SJSA1 (cell line): Measurements from ENCODE around the gene FGD2. TPM values are rescaled to one million over a fixed set of nuclear protein-coding genes. Genes with fewer than 3 reads are reported as not detected.

Experiments used
- DNase-seq, 2 experiments: peaks; one replicate each; pipeline ENCODE4 v3.0.0-alpha.2; 2015 to 2020; ENCODE audit warnings: low spot score in 2 of 2, low read depth in 1 of 2
- H3K27ac ChIP-seq: fragments of 250-450 bp; sonication (Bioruptor Pico); 2 replicates; pipeline ENCODE4 v1.5.1; 2020; ENCODE audit warnings: mild to moderate bottlenecking, moderate library complexity
- H3K27me3 ChIP-seq: fragments of 250-450 bp; sonication (Bioruptor Pico); replicated peaks from 2 replicates; pipeline ENCODE4 v1.5.1; 2020; ENCODE audit warnings: mild to moderate bottlenecking, moderate library complexity
- H3K36me3 ChIP-seq: fragments of 250-450 bp; sonication (Bioruptor Pico); 2 replicates; pipeline ENCODE4 v1.5.1; 2020; ENCODE audit warnings: mild to moderate bottlenecking
- H3K4me1 ChIP-seq: fragments of 250-450 bp; sonication (Bioruptor Pico); replicated peaks from 2 replicates; pipeline ENCODE4 v1.6.1; 2021; ENCODE audit warnings: mild to moderate bottlenecking
- H3K4me3 ChIP-seq: fragments of 250-450 bp; sonication (Bioruptor Pico); 2 replicates; pipeline ENCODE4 v1.5.1; 2020; ENCODE audit warnings: mild to moderate bottlenecking
- H3K9me3 ChIP-seq: fragments of 250-450 bp; sonication (Bioruptor Pico); replicated peaks from 2 replicates; pipeline ENCODE4 v1.5.1; 2020; ENCODE audit warnings: mild to moderate bottlenecking
- total RNA-seq: library from RNA; depleted of rRNA; stranded (reverse); fragments of >200 nt; shearing (Covaris generic); gene quantifications from 2 replicates; pipeline ENCODE4 v1.2.3, GENCODE V29; 2014; rRNA removed

Gene FGD2
- total RNA-seq, 1 experiment from 2014 or later: not detected

DNA sequence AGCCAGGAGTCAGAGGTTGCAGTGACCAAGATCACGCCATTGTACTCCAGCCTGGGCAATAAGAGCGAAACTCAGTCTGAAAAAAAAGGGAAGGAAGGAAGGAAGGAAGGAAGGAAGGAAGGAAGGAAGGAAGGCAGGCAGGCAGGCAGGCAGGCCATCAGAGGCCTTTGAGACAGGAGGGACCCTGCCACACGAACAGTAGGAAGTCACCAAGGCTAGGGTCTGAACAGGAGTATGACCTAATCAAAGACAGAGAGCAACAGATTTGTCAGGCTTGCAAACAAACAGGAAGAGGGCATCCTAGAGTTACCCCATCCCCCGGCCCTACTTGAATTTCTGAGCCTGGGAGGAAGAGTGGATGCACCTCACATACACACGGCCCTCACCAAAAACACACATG, 67.1 kb downstream of the FGD2 start:
- no peaks in the 10 kb centered on the region for H3K36me3 ChIP-seq
- DNase-seq: no peak
- H3K9me3 ChIP-seq: no peaks in the 10 kb centered on the region
- H3K27me3 ChIP-seq: no peaks in the 10 kb centered on the region
- no peak overlapping the region for H3K4me3 ChIP-seq
- peaks cover 25% of the 10 kb centered on the region for H3K4me1 ChIP-seq
- no peak overlapping the region for H3K27ac ChIP-seq

DNA sequence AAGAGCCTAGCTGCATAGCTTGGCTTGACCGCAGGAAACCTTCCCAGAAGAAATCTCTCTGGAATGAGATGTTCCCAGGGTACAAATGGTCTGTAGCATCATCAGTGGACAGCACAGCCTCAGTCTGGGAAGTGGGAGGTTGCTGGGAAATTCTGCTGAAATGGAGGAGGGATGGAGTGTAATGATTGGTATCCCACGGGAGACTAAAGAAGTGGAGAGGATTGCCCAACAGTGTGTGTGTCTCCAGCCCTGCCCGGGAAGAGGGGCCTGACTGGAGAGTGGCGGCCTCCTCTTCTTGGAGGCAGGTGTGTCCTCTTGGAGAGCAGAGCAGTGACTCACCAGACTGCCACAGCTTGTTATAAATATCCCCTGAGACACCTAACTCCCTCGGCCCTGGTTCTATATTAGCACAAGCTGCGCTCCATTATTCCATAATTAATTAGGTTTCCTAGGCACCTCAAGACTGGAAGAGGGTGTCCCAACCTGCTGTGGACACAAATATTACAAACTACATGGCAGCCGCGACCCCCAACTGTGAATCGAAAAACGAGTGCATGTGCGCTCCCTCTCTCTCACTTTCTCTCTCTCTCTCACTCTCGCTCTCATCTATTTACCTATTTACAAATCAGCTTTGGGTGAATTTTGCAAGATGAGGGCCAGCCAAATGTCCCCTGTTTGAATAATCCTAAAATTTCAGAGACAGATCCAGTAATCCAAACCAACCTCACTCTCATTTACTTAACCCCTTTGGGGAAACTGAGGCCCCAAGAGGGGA, 68.8 kb downstream of the FGD2 start:
- Histone ChIP-seq H3K9me3 (no peaks in the 10 kb centered on the region), H3K27ac (no peak overlapping the region), H3K4me3 (no peak overlapping the region), H3K4me1 (peaks cover 42% of the 10 kb centered on the region), H3K36me3 (no peaks in the 10 kb centered on the region), H3K27me3 (no peaks in the 10 kb centered on the region)
- DNase-seq: no peak

DNA sequence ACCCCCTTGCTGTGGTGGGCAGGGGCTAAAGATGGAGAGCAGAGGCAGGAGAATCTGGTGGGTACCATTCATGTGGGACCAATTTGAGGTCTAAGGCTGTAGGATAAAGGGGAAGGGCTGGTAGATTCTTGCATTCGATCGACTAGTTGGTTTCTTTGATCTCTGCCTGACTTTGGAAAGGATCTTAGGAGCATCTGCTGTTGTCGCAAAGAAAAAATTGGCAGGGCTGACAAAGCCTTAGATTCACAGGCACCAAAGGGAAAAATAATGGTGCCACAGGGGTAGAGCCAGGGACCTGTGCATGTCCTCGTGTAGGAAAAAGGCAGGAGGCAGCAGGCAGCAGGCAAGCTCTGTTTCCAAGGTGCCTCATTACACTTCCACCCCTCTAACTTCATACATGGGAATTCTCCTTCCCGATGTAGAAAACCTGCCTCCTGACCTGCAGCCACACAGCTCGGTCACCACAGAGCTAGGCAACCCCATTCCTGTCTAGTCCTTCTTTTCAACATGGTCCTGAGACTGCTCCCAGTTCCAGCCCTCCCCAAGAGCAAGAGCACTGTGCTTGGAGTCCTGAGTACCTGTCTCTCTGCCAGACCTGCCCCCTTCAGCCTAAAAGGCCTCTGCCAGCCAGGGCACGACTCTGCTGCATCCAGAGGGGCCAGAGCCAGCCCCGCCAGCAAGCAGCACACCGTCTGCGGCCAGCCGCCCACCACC, 71.9 kb downstream of the FGD2 start:
- no peak for DNase-seq
- Histone ChIP-seq H3K27ac (no peak overlapping the region), H3K27me3 (no peaks in the 10 kb centered on the region), H3K4me1 (peaks cover 24% of the 10 kb centered on the region), H3K9me3 (no peaks in the 10 kb centered on the region), H3K4me3 (no peak overlapping the region), H3K36me3 (no peaks in the 10 kb centered on the region)

DNA sequence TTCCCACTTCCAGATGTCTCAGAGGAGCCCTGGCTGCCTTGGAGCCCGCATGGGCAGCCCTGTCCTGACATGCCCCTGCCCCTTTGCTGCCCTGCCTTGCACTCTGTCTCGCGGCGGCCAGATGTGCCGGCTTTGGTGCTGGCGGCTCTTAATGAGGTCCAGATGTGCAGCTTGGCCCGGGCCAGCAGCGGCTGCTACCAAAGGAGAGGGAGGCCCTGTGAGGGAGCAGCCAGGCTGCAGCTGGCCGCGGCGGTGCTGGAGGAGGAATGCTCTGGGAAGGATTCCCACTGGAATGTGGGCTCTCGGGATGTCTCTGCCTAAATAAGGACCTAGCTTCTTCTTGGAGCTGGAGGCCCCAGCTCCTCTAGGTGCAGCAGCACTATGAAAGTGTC, 72.4 kb downstream of the FGD2 start:
- no peaks in the 10 kb centered on the region for H3K27me3 ChIP-seq
- no peak overlapping the region for H3K27ac ChIP-seq
- H3K4me3 ChIP-seq: no peak overlapping the region
- H3K36me3 ChIP-seq: no peaks in the 10 kb centered on the region
- peak; percentile 77 to 86 for DNase-seq
- H3K4me1 ChIP-seq: peaks cover 20% of the 10 kb centered on the region
- no peaks in the 10 kb centered on the region for H3K9me3 ChIP-seq

Other genes with a start within 250 kb of the FGD2 start
- 0.08 TPM in 1 of 2 replicates, not detected in the other for gene CPNE5, start 166.2 kb upstream of the FGD2 start, total RNA-seq
- gene PPIL1, start 130.9 kb upstream of the FGD2 start, total RNA-seq: 46.2 and 83.6 TPM in 2 replicates
- gene C6orf89, start 119.7 kb upstream of the FGD2 start, total RNA-seq: 33.7 and 47.6 TPM in 2 replicates
- not detected in 2 replicates for gene PI16, start 50.9 kb upstream of the FGD2 start, total RNA-seq
- 272 and 297 TPM in 2 replicates for gene MTCH1, start 19.5 kb upstream of the FGD2 start, total RNA-seq
- gene PIM1, start 164.5 kb downstream of the FGD2 start, total RNA-seq: 41.4 and 49.8 TPM in 2 replicates